Common myeloid progenitor, CD34-positive (primary cell): ENCODE results near the gene FAM110D.

ENCODE experiments used
- CTCF ChIA-PET: fragments of 350-600 bp; sonication (Branson Sonifier 250); formaldehyde crosslinking; loops from one replicate; lab custom pipeline; 2021; ENCODE audit warnings: antibody characterized with exemption; lab: Charles Lee
- POLR2A ChIA-PET: fragments of 350-600 bp; sonication (Branson Sonifier 250); formaldehyde crosslinking; loops from one replicate; lab custom pipeline; 2021; ENCODE audit warnings: antibody characterized with exemption; lab: Charles Lee
- DNase-seq, 3 donors: peaks; one replicate each; pipeline versions ENCODE4 v3.0.0 to v3.0.0-alpha.2; 2013
- H3K27ac ChIP-seq, 2 experiments: 1 replicate in 1 of 2; 2 replicates in 1 of 2; pipeline ENCODE4 v1.7.0; 2013; ENCODE audit warnings: inconsistent platforms in 2 of 2, low read length in 2 of 2, mild to moderate bottlenecking in 2 of 2, low read depth in 1 of 2, moderate library complexity in 1 of 2; ENCODE audit not compliant: severe bottlenecking in 2 of 2, insufficient read depth in 1 of 2, poor library complexity in 1 of 2
- H3K27me3 ChIP-seq, 5 experiments: replicated peaks in 2 of 5; 1 replicate in 3 of 5; 2 replicates in 2 of 5; pipeline versions ENCODE4 v1.6.1 to v1.7.0; 2013; ENCODE audit warnings: low read length in 4 of 5, mild to moderate bottlenecking in 2 of 5, moderate library complexity in 2 of 5, inconsistent platforms in 1 of 5; ENCODE audit not compliant: insufficient read depth in 5 of 5, control insufficient read depth in 4 of 5
- H3K36me3 ChIP-seq, 4 experiments: 1 replicate in 2 of 4; 2 replicates in 2 of 4; pipeline versions ENCODE4 v1.6.1 to v1.7.0; 2013; ENCODE audit warnings: low read length in 3 of 4, control low read depth in 1 of 4, mild to moderate bottlenecking in 1 of 4; ENCODE audit not compliant: control insufficient read depth in 4 of 4, insufficient read depth in 4 of 4
- H3K4me1 ChIP-seq, 4 experiments: 1 replicate in 3 of 4; 2 replicates in 1 of 4; pipeline versions ENCODE4 v1.6.1 to v1.7.1; 2013; ENCODE audit warnings: low read length in 3 of 4, mild to moderate bottlenecking in 3 of 4, control low read depth in 1 of 4, inconsistent platforms in 1 of 4, moderate library complexity in 1 of 4; ENCODE audit not compliant: control insufficient read depth in 4 of 4, insufficient read depth in 4 of 4; ENCODE audit errors: control extremely low read depth in 1 of 4
- H3K4me3 ChIP-seq, 7 experiments: 1 replicate in 4 of 7; 2 replicates in 3 of 7; pipeline versions ENCODE4 v1.5.1 to v1.7.0; 2013; ENCODE audit warnings: mild to moderate bottlenecking in 7 of 7, low read length in 6 of 7, moderate library complexity in 6 of 7, inconsistent platforms in 2 of 7, low read depth in 2 of 7, control low read depth in 1 of 7; ENCODE audit not compliant: insufficient read depth in 4 of 7, control insufficient read depth in 1 of 7; ENCODE audit errors: extremely low read depth in 1 of 7
- H3K9me3 ChIP-seq, 5 experiments: 1 replicate in 4 of 5; 2 replicates in 1 of 5; pipeline versions ENCODE4 v1.6.1 to v1.7.1; 2013; ENCODE audit warnings: low read length in 4 of 5, mild to moderate bottlenecking in 2 of 5, inconsistent platforms in 1 of 5, low read depth in 1 of 5, moderate library complexity in 1 of 5; ENCODE audit not compliant: control insufficient read depth in 4 of 5, insufficient read depth in 2 of 5; ENCODE audit errors: control extremely low read depth in 1 of 5
- WGBS: methylation state at CpG from one replicate; pipeline ENCODE4 v1.1.5; 2013; ENCODE audit not compliant: insufficient coverage; 5-methylcytosine and 5-hydroxymethylcytosine counted together

Gene FAM110D

DNA sequence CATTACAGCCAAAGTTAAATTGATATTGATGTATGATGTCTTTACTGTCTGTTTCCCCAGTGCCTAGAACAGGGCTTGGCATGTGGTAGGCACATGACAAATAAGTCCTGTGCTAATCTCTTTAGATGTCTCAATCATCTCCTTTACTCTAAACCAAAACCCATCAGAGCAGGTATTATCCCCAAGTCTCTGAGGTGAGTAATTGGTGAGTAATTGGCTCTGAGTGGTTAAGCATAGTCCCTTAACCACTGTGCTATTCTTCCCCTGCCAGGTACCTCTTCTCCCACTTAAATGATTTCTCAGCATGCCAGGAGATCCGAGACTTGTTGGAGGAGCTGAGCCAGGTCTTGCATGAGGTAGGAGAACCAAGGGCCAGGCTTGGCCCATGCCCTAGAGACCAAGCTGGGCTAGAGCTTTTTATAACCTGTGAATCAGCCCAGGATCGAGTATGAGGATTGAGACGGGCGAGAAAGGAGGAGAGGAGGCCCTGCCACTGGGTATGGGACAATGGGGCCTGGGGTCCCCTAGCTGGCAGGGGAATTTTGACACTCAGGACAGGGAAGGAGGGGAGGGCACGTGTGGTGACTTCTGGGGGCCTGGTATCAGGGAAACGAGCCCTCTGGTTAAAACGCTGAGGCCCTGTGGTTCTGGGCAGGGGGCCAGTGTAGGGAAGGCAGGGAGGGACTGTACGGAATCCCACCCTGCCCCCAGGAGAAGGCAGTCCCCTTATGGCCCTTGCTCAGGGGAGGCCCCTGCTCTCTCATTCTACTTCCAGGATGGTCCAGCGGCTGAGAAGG, 22.9 kb downstream of the FAM110D start:
- no peaks in the 10 kb centered on the region for H3K9me3 ChIP-seq
- H3K27me3 ChIP-seq: no peaks in the 10 kb centered on the region
- peaks cover 0 to 24% (median 2%) of the 10 kb centered on the region in 4 experiments for H3K36me3 ChIP-seq
- CTCF ChIA-PET: interaction anchor here (0.6 to 1.6 kb wide), 3 partner anchors 8 to 15 kb away, joined by 3 to 4 read pairs (median 3); partner anchors contain the start of gene CATSPER4
- H3K27ac ChIP-seq: no peak overlapping the region
- POLR2A ChIA-PET: interaction anchor here (1.1 kb wide), 1 partner anchor 52 kb away, joined by 3 read pairs; no protein-coding TSS in a partner anchor
- WGBS: 86% methylated on average over 8 of the region's 9 CpGs
- peaks cover 0 to 10% (median 0%) of the 10 kb centered on the region in 4 experiments for H3K4me1 ChIP-seq
- H3K4me3 ChIP-seq: no peak overlapping the region
- no peak for DNase-seq

DNA sequence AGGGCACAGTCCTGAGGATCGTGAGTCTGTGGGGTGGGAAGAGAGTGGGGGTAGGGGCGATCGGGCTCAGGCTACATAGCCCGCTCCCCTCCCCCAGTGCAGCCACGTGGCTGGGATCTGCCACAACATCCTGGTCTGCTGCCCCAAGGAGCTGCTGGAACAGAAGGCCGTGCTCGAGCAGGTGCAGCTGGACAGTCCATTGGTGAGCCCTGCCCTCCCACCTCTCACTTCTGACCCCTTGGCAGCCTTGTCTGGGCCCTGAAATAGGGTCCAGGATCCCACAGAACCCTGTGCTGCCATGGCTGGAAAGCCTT, 23.5 kb downstream of the FAM110D start:
- ChIA-PET POLR2A (interaction anchor here (0.5 kb wide), 1 partner anchor 339 kb away, joined by 4 read pairs; no protein-coding TSS in a partner anchor), CTCF (interaction anchor here (0.6 to 1.0 kb wide), 2 partner anchors 9 to 14 kb away, joined by 3 read pairs; no protein-coding TSS in a partner anchor)
- 96% methylated on average over 7 of the region's 7 CpGs for WGBS

DNA sequence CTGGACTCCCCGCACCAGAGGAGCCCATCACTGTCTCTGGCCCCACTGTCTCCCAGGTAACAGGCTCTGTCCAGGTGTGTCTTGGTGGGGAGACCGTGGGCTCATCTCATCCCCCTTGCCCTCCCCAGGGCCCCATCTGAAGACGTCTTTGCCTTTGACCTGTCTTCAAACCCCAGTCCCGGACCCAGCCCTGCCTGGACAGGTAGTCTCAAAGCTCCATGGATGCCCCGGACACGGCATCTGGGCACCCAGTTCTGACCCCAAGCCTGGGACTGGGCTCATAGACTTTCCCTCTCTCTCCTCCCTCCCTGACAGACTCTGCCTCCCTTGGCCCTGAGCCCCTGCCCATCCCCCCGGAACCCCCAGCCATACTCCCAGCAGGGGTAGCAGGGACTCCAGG, 25.2 kb downstream of the FAM110D start:
- no peak overlapping the region for H3K27ac ChIP-seq
- H3K4me1 ChIP-seq: no peaks in the 10 kb centered on the region
- peaks cover 0 to 29% (median 2%) of the 10 kb centered on the region in 4 experiments for H3K36me3 ChIP-seq
- no peak for DNase-seq
- no peaks in the 10 kb centered on the region for H3K9me3 ChIP-seq
- 100% methylated on average over 6 of the region's 7 CpGs for WGBS
- CTCF ChIA-PET: interaction anchor here (0.7 to 1.5 kb wide), 2 partner anchors 10 to 22 kb away, joined by 3 read pairs; no protein-coding TSS in a partner anchor
- no peaks in the 10 kb centered on the region for H3K27me3 ChIP-seq
- POLR2A ChIA-PET: no interaction called here
- no peak overlapping the region for H3K4me3 ChIP-seq

More for the DNA sequence above, 23.5 kb downstream of the FAM110D start:
- Histone ChIP-seq H3K9me3 (no peaks in the 10 kb centered on the region), H3K36me3 (peaks cover 0 to 27% (median 2%) of the 10 kb centered on the region in 4 experiments), H3K27ac (no peak overlapping the region), H3K4me1 (peaks cover 0 to 10% (median 0%) of the 10 kb centered on the region in 4 experiments), H3K27me3 (no peaks in the 10 kb centered on the region), H3K4me3 (no peak overlapping the region)
- no peak for DNase-seq

DNA sequence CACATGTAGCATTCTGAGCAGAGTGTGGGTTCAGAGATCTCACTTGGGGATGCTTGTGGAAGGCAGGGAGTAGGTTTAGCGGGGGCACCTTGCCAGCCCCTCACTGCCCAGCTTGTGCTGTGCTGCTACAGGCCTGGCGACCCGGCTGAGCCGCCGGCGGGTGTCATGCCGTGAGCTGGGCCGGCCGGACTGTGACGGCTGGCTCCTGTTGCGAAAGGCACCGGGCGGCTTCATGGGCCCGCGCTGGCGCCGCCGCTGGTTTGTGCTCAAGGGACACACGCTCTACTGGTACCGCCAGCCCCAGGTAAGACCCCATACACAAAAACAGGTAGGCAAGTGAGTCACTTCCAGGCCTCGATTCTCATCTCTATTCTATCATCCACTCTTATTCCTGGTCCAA, 26.0 kb downstream of the FAM110D start:
- Histone ChIP-seq H3K27me3 (no peaks in the 10 kb centered on the region), H3K9me3 (no peaks in the 10 kb centered on the region), H3K36me3 (peaks cover 0 to 29% (median 2%) of the 10 kb centered on the region in 4 experiments), H3K27ac (no peak overlapping the region), H3K4me1 (no peaks in the 10 kb centered on the region), H3K4me3 (no peak overlapping the region)
- ChIA-PET CTCF (interaction anchor here (1.5 kb wide), 1 partner anchor 11 kb away, joined by 3 read pairs; no protein-coding TSS in a partner anchor), POLR2A (no interaction called here)
- DNase-seq: no peak
- 98% methylated on average over 16 of the region's 21 CpGs for WGBS

DNA sequence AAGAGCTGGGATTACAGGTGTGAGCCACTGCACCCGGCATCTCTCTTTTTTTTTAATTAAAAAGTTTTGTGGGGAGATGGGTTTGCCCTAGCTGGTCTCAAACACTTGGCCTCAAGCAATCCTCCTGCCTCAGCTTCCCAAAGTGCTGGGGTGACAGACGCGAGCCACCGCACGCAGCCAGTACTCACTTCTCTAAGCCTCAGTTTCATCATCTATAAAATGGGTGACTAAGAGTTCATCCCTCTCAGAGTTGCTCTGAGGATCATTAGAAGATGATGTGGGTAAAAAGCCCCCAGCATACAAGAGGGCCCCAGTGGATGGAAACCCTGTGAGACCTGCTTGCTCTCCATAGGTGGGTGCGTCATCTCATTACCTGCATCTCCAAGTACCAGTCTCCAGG, 29.0 kb downstream of the FAM110D start:
- ChIA-PET POLR2A (no interaction called here), CTCF (interaction anchor here (0.8 to 2.2 kb wide), 5 partner anchors 11 to 176 kb away, joined by 3 to 7 read pairs (median 3); partner anchors contain the start of genes CNKSR1 and SLC30A2)
- 100% methylated on average over 3 of the region's 6 CpGs for WGBS
- DNase-seq: no peak
- Histone ChIP-seq H3K27ac (no peak overlapping the region), H3K27me3 (no peaks in the 10 kb centered on the region), H3K9me3 (no peaks in the 10 kb centered on the region), H3K4me1 (no peaks in the 10 kb centered on the region), H3K4me3 (no peak overlapping the region), H3K36me3 (peaks cover 0 to 12% (median 2%) of the 10 kb centered on the region in 4 experiments)

DNA sequence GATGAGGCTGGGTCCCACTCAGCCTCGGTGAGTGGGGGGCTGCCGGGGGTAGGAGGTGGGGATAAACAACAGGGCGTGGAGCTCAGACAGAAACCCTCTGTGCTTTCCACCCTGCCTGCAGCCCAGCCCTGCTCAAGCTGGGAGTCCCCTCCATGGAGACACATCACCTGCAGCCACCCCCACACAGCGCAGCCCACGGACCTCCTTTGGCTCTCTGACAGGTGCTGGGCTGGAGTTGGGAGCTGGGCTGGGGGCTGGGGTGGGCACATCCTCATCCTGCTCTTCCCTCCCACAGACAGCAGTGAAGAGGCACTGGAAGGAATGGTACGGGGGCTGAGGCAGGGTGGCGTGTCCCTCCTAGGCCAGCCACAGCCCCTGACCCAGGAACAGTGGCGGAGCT, 29.6 kb downstream of the FAM110D start:
- no peak overlapping the region for H3K4me3 ChIP-seq
- H3K9me3 ChIP-seq: no peaks in the 10 kb centered on the region
- no peak for DNase-seq
- H3K36me3 ChIP-seq: peaks cover 0 to 7% (median 2%) of the 10 kb centered on the region in 4 experiments
- ChIA-PET POLR2A (no interaction called here), CTCF (interaction anchor here (1.0 to 2.6 kb wide), 6 partner anchors 18 to 143 kb away, joined by 3 to 12 read pairs (median 4); partner anchors contain the start of genes CEP85, SLC30A2 and ZNF593)
- H3K4me1 ChIP-seq: no peaks in the 10 kb centered on the region
- H3K27me3 ChIP-seq: no peaks in the 10 kb centered on the region
- 99% methylated on average over 6 of the region's 8 CpGs for WGBS
- H3K27ac ChIP-seq: no peak overlapping the region
